PC-9 (cell line): Measurements from ENCODE around the gene ZNF710. TPM values are rescaled to one million over a fixed set of nuclear protein-coding genes. Genes with fewer than 3 reads are reported as not detected.

Experiments
- BruUV-seq: library from RNA; stranded (reverse); fragments of 400-500 nt; replicated peaks from 2 replicates; lab custom pipeline; 2021; lab: Mats Ljungman, UMichigan
- CTCF ChIA-PET: fragments of 300-600 bp; sonication (Branson Sonifier 250); formaldehyde crosslinking; loops from one replicate; lab custom pipeline; 2022; ENCODE audit warnings: antibody characterized with exemption; lab: Charles Lee
- POLR2A ChIA-PET: fragments of 300-600 bp; sonication (Branson Sonifier 250); formaldehyde crosslinking; loops from one replicate; lab custom pipeline; 2022; ENCODE audit warnings: antibody characterized with exemption; ENCODE audit not compliant: unreplicated experiment; lab: Charles Lee
- DNase-seq, 2 experiments: peaks; one replicate each; pipeline versions ENCODE4 v3.0.0 to v3.0.0-alpha.2; 2015 to 2022; ENCODE audit warnings: mixed read lengths in 1 of 2
- H2AFZ ChIP-seq: fragments of 200-600 bp; sonication (generic); 2 replicates; pipeline ENCODE4 v1.8.1; 2017; ENCODE audit warnings: antibody characterized with exemption
- H3F3A ChIP-seq: fragments of 200-600 bp; sonication (generic); 2 replicates; pipeline ENCODE4 v1.8.1; 2017; ENCODE audit warnings: antibody characterized with exemption, mild to moderate bottlenecking, low read depth; ENCODE audit not compliant: insufficient read depth
- H3K27ac ChIP-seq: fragments of 200-600 bp; sonication (generic); 2 replicates; pipeline ENCODE4 v1.6.1; 2016; ENCODE audit warnings: mixed run types
- H3K27me3 ChIP-seq: fragments of 200-600 bp; sonication (generic); 2 replicates; pipeline ENCODE4 v1.6.1; 2016; ENCODE audit warnings: low read depth, mixed run types; ENCODE audit not compliant: insufficient read depth
- H3K36me3 ChIP-seq: fragments of 200-600 bp; sonication (generic); 2 replicates; pipeline ENCODE4 v1.6.1; 2016; ENCODE audit warnings: low read depth, mixed run types
- H3K4me1 ChIP-seq: fragments of 200-600 bp; sonication (generic); replicated peaks from 2 replicates; pipeline ENCODE4 v1.6.1; 2016; ENCODE audit warnings: mixed run types; ENCODE audit not compliant: insufficient read depth
- H3K4me2 ChIP-seq: fragments of 200-600 bp; sonication (generic); 2 replicates; pipeline ENCODE4 v1.6.1; 2017; ENCODE audit warnings: mixed run types
- H3K4me3 ChIP-seq: fragments of 200-600 bp; sonication (generic); 2 replicates; pipeline ENCODE4 v1.6.1; 2016; ENCODE audit warnings: mixed run types
- H3K79me2 ChIP-seq: fragments of 200-600 bp; sonication (generic); 2 replicates; pipeline ENCODE4 v1.6.1; 2017; ENCODE audit warnings: low read depth, mixed run types
- H3K9me2 ChIP-seq: fragments of 200-600 bp; sonication (generic); 2 replicates; pipeline ENCODE4 v1.8.1; 2017; ENCODE audit warnings: mild to moderate bottlenecking; ENCODE audit not compliant: insufficient read depth
- H3K9me3 ChIP-seq: fragments of 200-600 bp; sonication (generic); 2 replicates; pipeline ENCODE4 v1.8.1; 2016; ENCODE audit warnings: low read depth; ENCODE audit not compliant: insufficient read depth
- H4K20me1 ChIP-seq: fragments of 200-600 bp; sonication (generic); 2 replicates; pipeline ENCODE4 v1.8.1; 2017; ENCODE audit not compliant: insufficient read depth
- EZH2 ChIP-seq: fragments of 200-600 bp; sonication (generic); IDR thresholded peaks from 2 replicates; pipeline ENCODE4 v1.8.0; 2017; ENCODE audit warnings: antibody characterized with exemption, low read depth
- intact Hi-C: fragments of 100-400 bp; cut with micrococcal nuclease; formaldehyde crosslinking; loops from one replicate; pipeline ENCODE4 v1.10.0; 2022; ENCODE audit not compliant: unreplicated experiment
- total RNA-seq: library from RNA; stranded (reverse); gene quantifications from 2 replicates; pipeline ENCODE4 v1.2.3, GENCODE V29; 2021
- TF ChIP-seq, protein P1 (sequence below): fragments of 200-600 bp; sonication (generic); conservative IDR thresholded peaks from 2 replicates; pipeline ENCODE4 v1.6.1; 2017; ENCODE audit warnings: mixed run types, antibody characterized with exemption, mild to moderate bottlenecking, moderate library complexity

ZNF710 gene
- total RNA-seq, 1 experiment from 2014 or later: 23.4 TPM

DNA sequence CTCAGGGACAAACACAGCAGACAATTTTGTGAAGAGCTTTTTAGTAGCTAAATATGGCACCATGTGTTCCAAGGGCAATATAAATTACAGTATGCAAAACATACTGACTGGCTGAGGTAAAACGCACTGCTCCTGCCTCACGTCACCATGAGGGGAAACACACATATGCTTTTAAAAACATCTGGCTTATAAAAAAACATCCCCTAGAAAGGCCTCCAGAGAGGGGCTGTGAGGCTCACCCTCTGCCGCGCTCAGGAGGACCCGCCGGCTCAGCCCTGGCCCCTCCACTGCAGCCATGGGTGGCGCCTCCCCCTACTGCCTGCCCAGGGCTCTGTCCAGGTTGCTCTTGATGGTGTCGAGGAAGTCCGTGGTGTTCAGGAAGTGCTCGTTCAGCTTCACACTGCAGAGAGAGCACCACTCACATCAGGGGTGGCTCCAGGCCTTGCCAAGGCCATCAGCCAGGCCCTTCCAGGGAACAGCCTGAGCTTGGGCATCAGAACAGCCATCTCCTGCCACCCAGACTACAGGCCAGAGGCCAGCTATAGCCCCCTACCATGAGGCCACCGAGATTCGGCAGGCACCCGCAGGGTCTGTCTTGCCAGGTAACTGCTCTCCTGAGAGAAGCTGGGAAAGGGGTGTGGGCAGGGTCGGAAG lies 83.0 kb downstream of the ZNF710 start:
- no peak overlapping the region for H2AFZ ChIP-seq
- CTCF ChIA-PET: no interaction called here
- H3K27me3 ChIP-seq: no peaks in the 10 kb centered on the region
- no peak overlapping the region for H3K4me3 ChIP-seq
- no peak for DNase-seq
- H3K4me1 ChIP-seq: no peaks in the 10 kb centered on the region
- no TSS peak for BruUV-seq
- H3K27ac ChIP-seq: no peak overlapping the region
- no peaks in the 10 kb centered on the region for H3K9me2 ChIP-seq
- H3K36me3 ChIP-seq: no peaks in the 10 kb centered on the region
- no peaks in the 10 kb centered on the region for H3K79me2 ChIP-seq
- H3K9me3 ChIP-seq: no peaks in the 10 kb centered on the region
- H3F3A ChIP-seq: peaks cover 15% of the 10 kb centered on the region; the same call in 1 of the 2 replicates
- intact Hi-C loops: no loop called here
- H4K20me1 ChIP-seq: no peaks in the 10 kb centered on the region
- TF ChIP-seq, protein P1, sequence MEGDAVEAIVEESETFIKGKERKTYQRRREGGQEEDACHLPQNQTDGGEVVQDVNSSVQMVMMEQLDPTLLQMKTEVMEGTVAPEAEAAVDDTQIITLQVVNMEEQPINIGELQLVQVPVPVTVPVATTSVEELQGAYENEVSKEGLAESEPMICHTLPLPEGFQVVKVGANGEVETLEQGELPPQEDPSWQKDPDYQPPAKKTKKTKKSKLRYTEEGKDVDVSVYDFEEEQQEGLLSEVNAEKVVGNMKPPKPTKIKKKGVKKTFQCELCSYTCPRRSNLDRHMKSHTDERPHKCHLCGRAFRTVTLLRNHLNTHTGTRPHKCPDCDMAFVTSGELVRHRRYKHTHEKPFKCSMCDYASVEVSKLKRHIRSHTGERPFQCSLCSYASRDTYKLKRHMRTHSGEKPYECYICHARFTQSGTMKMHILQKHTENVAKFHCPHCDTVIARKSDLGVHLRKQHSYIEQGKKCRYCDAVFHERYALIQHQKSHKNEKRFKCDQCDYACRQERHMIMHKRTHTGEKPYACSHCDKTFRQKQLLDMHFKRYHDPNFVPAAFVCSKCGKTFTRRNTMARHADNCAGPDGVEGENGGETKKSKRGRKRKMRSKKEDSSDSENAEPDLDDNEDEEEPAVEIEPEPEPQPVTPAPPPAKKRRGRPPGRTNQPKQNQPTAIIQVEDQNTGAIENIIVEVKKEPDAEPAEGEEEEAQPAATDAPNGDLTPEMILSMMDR: no peak
- no peak for TF ChIP-seq EZH2
- no peak overlapping the region for H3K4me2 ChIP-seq
- POLR2A ChIA-PET: no interaction called here

DNA sequence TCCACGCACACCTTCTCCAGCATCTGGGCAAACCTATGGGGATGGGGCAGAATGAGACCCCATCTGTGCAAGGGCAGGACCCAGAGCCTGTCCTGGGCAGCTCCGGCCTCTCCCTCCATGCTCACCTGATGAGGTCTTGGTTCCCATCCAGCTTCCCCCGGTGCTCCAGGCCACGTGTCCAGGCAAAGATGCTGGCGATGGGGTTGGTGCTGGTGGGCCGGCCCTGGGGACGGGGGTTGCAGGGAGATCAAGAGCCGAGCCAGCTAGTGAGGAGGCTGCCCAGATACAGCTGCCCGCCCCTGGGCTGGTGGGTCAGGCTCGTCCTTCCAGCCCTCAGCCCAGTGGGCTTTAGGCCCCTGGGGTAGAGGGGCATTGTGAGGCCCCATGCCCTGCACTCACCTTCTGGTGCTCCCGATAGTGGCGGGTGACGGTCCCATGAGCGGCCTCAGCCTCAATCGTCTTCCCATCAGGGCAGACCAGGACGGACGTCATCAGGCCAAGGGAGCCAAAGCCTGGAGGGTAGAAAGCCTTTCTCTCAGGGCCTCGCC lies 83.8 kb downstream of the ZNF710 start:
- no peak overlapping the region for H2AFZ ChIP-seq
- H3K4me1 ChIP-seq: no peaks in the 10 kb centered on the region
- ChIA-PET CTCF (no interaction called here), POLR2A (interaction anchor here (0.6 kb wide), 1 partner anchor 510 kb away, joined by 16 read pairs; no protein-coding TSS in a partner anchor)
- no peaks in the 10 kb centered on the region for H3K27me3 ChIP-seq
- peaks cover 15% of the 10 kb centered on the region; the same call in 1 of the 2 replicates for H3F3A ChIP-seq
- no peaks in the 10 kb centered on the region for H3K9me3 ChIP-seq
- no peak overlapping the region for H3K27ac ChIP-seq
- no peaks in the 10 kb centered on the region for H3K9me2 ChIP-seq
- no peaks in the 10 kb centered on the region for H3K79me2 ChIP-seq
- TF ChIP-seq, protein P1: no peak
- TF ChIP-seq EZH2: no peak
- DNase-seq: no peak
- H4K20me1 ChIP-seq: no peaks in the 10 kb centered on the region
- no peak overlapping the region for H3K4me2 ChIP-seq
- no TSS peak for BruUV-seq
- intact Hi-C loops: loop anchor here (5.0 kb wide), 1 partner anchor 343 kb away; no protein-coding TSS in a partner anchor
- no peaks in the 10 kb centered on the region for H3K36me3 ChIP-seq
- H3K4me3 ChIP-seq: no peak overlapping the region

DNA sequence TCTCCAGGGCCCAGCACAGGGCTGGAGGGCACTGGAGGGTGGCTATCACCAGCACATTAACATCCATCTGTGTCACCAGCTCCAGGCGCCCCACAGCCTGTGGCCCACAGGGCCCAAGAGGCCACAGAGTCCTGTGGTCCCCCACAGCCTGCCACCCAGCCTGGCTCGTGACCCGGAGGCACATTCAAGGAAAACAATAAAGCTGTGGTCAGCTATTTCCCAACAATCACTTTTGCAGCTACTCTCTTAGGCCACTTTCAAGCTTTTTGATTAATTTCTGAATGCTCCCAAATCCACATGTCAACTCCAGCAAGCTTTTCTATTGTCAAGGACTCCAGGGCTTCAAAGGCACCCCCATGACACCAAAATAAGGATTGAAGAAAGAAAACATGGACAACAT lies 84.4 kb downstream of the ZNF710 start:
- H3F3A ChIP-seq: peaks cover 15% of the 10 kb centered on the region; the same call in 1 of the 2 replicates
- no peaks in the 10 kb centered on the region for H3K36me3 ChIP-seq
- H3K4me2 ChIP-seq: no peak overlapping the region
- H3K4me3 ChIP-seq: no peak overlapping the region
- no peaks in the 10 kb centered on the region for H3K27me3 ChIP-seq
- H3K27ac ChIP-seq: no peak overlapping the region
- H3K79me2 ChIP-seq: no peaks in the 10 kb centered on the region
- H4K20me1 ChIP-seq: no peaks in the 10 kb centered on the region
- CTCF ChIA-PET: no interaction called here
- H2AFZ ChIP-seq: no peak overlapping the region
- H3K9me3 ChIP-seq: no peaks in the 10 kb centered on the region
- DNase-seq: no peak
- H3K4me1 ChIP-seq: no peaks in the 10 kb centered on the region
- POLR2A ChIA-PET: interaction anchor here (0.6 kb wide), 1 partner anchor 511 kb away, joined by 16 read pairs; no protein-coding TSS in a partner anchor
- BruUV-seq: no TSS peak
- H3K9me2 ChIP-seq: no peaks in the 10 kb centered on the region
- intact Hi-C loops: loop anchor here (5.0 kb wide), 1 partner anchor 343 kb away; no protein-coding TSS in a partner anchor
- no peak for TF ChIP-seq EZH2
- TF ChIP-seq, protein P1: no peak
